Endodermal cell (in vitro differentiated cells): ENCODE data around the gene ZMAT2. TPM values are rescaled to one million over a fixed set of nuclear protein-coding genes. Genes with fewer than 3 reads are reported as not detected.
"Not testable (repeated sequence)": the region's sequence is repeated elsewhere in the genome, so short reads cannot be mapped to it uniquely, and the experiment has no call there.

Source experiments
- DNase-seq: peaks from one replicate; pipeline ENCODE4 v3.0.0-alpha.2; 2017
- H3K27ac ChIP-seq: 2 replicates; pipeline ENCODE4 v1.5.1; 2013; ENCODE audit warnings: mild to moderate bottlenecking, low read depth, low read length, moderate library complexity
- H3K27me3 ChIP-seq: 2 replicates; pipeline ENCODE4 v1.6.1; 2013; ENCODE audit warnings: mild to moderate bottlenecking, low read length, moderate library complexity; ENCODE audit not compliant: insufficient read depth, control insufficient read depth, poor library complexity, severe bottlenecking
- H3K36me3 ChIP-seq: 2 replicates; pipeline ENCODE4 v1.7.0; 2013; ENCODE audit warnings: mild to moderate bottlenecking, low read length, moderate library complexity; ENCODE audit not compliant: control insufficient read depth, insufficient read depth
- H3K4me1 ChIP-seq: one replicate; pipeline ENCODE4 v1.7.0; 2013; ENCODE audit warnings: low read length; ENCODE audit not compliant: control insufficient read depth, insufficient read depth
- H3K4me3 ChIP-seq: 2 replicates; pipeline ENCODE4 v1.5.1; 2013; ENCODE audit warnings: mild to moderate bottlenecking, low read length, moderate library complexity
- H3K9ac ChIP-seq: 2 replicates; pipeline ENCODE4 v1.6.1; 2013; ENCODE audit warnings: mild to moderate bottlenecking, low read length, moderate library complexity; ENCODE audit not compliant: poor library complexity, severe bottlenecking; ENCODE audit errors: extremely low read depth
- H3K9me3 ChIP-seq: 2 replicates; pipeline ENCODE4 v1.6.1; 2013; ENCODE audit warnings: mild to moderate bottlenecking, low read length, moderate library complexity; ENCODE audit not compliant: control insufficient read depth
- H3K27ac Mint-ChIP-seq: 2 replicates; pipeline ENCODE4 v1.8.0; 2020; ENCODE audit warnings: mixed read lengths
- H3K27me3 Mint-ChIP-seq: 2 replicates; pipeline ENCODE4 v1.8.0; 2021; ENCODE audit warnings: mild to moderate bottlenecking, mixed read lengths; ENCODE audit not compliant: insufficient read depth
- H3K36me3 Mint-ChIP-seq: 2 replicates; pipeline ENCODE4 v1.8.0; 2020; ENCODE audit warnings: low read depth, mixed read lengths
- H3K4me1 Mint-ChIP-seq: 2 replicates; pipeline ENCODE4 v1.8.0; 2020; ENCODE audit warnings: mixed read lengths
- H3K4me3 Mint-ChIP-seq: 2 replicates; pipeline ENCODE4 v1.8.0; 2020; ENCODE audit warnings: mild to moderate bottlenecking, moderate library complexity, mixed read lengths
- H3K9me3 Mint-ChIP-seq: 2 replicates; pipeline ENCODE4 v1.8.0; 2020; ENCODE audit warnings: mild to moderate bottlenecking, mixed read lengths
- WGBS, 2 experiments: methylation state at CpG; one replicate each; pipeline versions ENCODE4 v1.1.5 to v1.1.7; 2013; ENCODE audit warnings: missing lambda C conversion rate in 2 of 2, mixed read lengths in 1 of 2; ENCODE audit not compliant: insufficient coverage in 1 of 2, insufficient read length in 1 of 2; 5-methylcytosine and 5-hydroxymethylcytosine counted together
- total RNA-seq, 2 donors: library from RNA; stranded (reverse); fragmentation: NEBNext Ultra II Directional in 1 of 2; extraction: Animal tissue kit (Norgen Biotek cat#: 25700) in 1 of 2; gene quantifications; 2 replicates in 1 of 2; 3 replicates in 1 of 2; pipeline ENCODE4 v1.2.1, GENCODE V29; 2021
- TF ChIP-seq, protein P1 (sequence below): fragments of 200-600 bp; sonication (generic); conservative IDR thresholded peaks from 2 replicates; pipeline ENCODE4 v1.5.0; 2021; ENCODE audit warnings: antibody characterized with exemption, mild to moderate bottlenecking

Gene ZMAT2
- total RNA-seq, 2 donors from 2014 or later = 62.6 to 73.1 TPM

GRCh38 chr5:140694276-140694675 is 6.0 kb upstream of the ZMAT2 start:
- H3K4me1 Mint-ChIP-seq = peaks cover 31% of the 10 kb centered on the region
- Histone ChIP-seq H3K27me3 (no peaks in the 10 kb centered on the region), H3K36me3 (peaks cover 64% of the 10 kb centered on the region), H3K4me1 (peaks cover 22% of the 10 kb centered on the region), H3K4me3 (no peak overlapping the region), H3K9ac (no peak overlapping the region), H3K9me3 (no peaks in the 10 kb centered on the region), H3K27ac (no peak overlapping the region)
- TF ChIP-seq, protein P1, sequence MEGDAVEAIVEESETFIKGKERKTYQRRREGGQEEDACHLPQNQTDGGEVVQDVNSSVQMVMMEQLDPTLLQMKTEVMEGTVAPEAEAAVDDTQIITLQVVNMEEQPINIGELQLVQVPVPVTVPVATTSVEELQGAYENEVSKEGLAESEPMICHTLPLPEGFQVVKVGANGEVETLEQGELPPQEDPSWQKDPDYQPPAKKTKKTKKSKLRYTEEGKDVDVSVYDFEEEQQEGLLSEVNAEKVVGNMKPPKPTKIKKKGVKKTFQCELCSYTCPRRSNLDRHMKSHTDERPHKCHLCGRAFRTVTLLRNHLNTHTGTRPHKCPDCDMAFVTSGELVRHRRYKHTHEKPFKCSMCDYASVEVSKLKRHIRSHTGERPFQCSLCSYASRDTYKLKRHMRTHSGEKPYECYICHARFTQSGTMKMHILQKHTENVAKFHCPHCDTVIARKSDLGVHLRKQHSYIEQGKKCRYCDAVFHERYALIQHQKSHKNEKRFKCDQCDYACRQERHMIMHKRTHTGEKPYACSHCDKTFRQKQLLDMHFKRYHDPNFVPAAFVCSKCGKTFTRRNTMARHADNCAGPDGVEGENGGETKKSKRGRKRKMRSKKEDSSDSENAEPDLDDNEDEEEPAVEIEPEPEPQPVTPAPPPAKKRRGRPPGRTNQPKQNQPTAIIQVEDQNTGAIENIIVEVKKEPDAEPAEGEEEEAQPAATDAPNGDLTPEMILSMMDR = no peak
- H3K36me3 Mint-ChIP-seq = peaks cover 62% of the 10 kb centered on the region
- WGBS, 2 experiments = 93 to 95% methylated on average over 5 of the region's 5 CpGs
- H3K9me3 Mint-ChIP-seq = no peaks in the 10 kb centered on the region
- H3K27ac Mint-ChIP-seq = no peak overlapping the region
- no peak overlapping the region for H3K4me3 Mint-ChIP-seq
- no peak for DNase-seq
- H3K27me3 Mint-ChIP-seq = no peaks in the 10 kb centered on the region

- peaks cover 64% of the 10 kb centered on the region for H3K36me3 Mint-ChIP-seq
- TF ChIP-seq, protein P1 = no peak
- peak; percentile 71 for DNase-seq
These were observed 3.3 kb upstream of the ZMAT2 start for GRCh38 chr5:140696891-140697492.

DNA sequence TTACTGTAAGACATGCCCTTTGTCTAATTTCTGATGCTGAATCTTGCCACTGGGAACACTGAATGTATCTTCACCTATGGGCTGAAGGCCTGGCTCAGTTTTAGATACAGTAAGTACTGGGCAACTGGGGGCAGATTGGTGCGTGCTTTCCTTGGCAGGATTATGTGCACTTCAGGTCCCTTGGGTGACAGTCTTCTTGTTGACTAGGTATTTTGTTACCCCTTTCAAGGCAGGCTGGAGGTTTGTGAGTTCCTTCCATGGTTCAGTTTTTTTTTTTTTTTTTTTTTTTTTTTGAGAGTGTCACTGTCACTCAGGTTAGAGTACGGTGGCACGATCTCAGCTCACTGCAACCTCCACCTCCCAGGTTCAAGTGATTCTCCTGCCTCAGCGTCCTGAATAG is 7.6 kb downstream of the ZMAT2 start:
- no peaks in the 10 kb centered on the region for H3K9me3 ChIP-seq
- no peak overlapping the region for H3K4me3 ChIP-seq
- peaks cover 45% of the 10 kb centered on the region for H3K36me3 ChIP-seq
- H3K9ac ChIP-seq = no peak overlapping the region
- H3K27me3 ChIP-seq = no peaks in the 10 kb centered on the region
- Mint-ChIP-seq H3K9me3 (no peaks in the 10 kb centered on the region), H3K27me3 (no peaks in the 10 kb centered on the region), H3K27ac (no peak overlapping the region), H3K4me3 (no peak overlapping the region), H3K36me3 (peaks cover 28% of the 10 kb centered on the region), H3K4me1 (peaks cover 8% of the 10 kb centered on the region)
- no peak for DNase-seq
- H3K27ac ChIP-seq = no peak overlapping the region
- TF ChIP-seq, protein P1 = no peak
- WGBS, 2 experiments = 78 to 95% methylated on average over 3 to 4 of the region's 4 CpGs
- no peaks in the 10 kb centered on the region for H3K4me1 ChIP-seq

More at GRCh38 chr5:140696891-140697492, 3.3 kb upstream of the ZMAT2 start:
- Histone ChIP-seq H3K4me1 (peaks cover 22% of the 10 kb centered on the region), H3K36me3 (peaks cover 72% of the 10 kb centered on the region), H3K27ac (no peak overlapping the region), H3K9me3 (no peaks in the 10 kb centered on the region), H3K27me3 (no peaks in the 10 kb centered on the region), H3K9ac (no peak overlapping the region), H3K4me3 (peak overlapping the region; percentile 6)
- H3K4me3 Mint-ChIP-seq = peak overlapping the region; percentile 47
- no peaks in the 10 kb centered on the region for H3K9me3 Mint-ChIP-seq
- peaks cover 33% of the 10 kb centered on the region for H3K4me1 Mint-ChIP-seq
- WGBS, 2 experiments = 72 to 89% methylated on average over 3 to 4 of the region's 4 CpGs
- no peaks in the 10 kb centered on the region for H3K27me3 Mint-ChIP-seq
- H3K27ac Mint-ChIP-seq = peak overlapping the region; percentile 94

DNA sequence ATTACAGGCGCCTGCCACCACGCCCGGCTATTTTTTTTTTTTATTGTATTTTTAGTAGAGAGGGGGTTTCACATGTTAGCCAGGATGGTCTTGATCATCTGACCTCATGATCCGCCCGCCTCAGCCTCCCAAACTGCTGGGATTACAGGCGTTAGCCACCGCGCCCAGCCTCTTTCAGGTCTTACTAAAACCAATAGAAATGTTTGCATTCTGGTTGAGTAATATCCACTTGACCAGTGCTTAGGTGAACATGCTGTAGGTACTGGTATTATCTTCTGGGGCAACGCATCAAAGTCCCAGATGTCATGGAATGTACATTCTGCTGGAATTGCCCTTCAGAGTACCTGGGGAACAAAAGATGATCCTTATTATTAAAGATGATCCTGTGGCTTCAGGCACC is 8.5 kb downstream of the ZMAT2 start:
- not testable (repeated sequence) for H3K9me3 Mint-ChIP-seq, H3K4me1 ChIP-seq

More for the DNA sequence above, 8.5 kb downstream of the ZMAT2 start:
- peaks cover 37% of the 10 kb centered on the region for H3K36me3 ChIP-seq
- H3K27ac ChIP-seq, H3K27me3 ChIP-seq, H3K27me3 Mint-ChIP-seq, H3K27ac Mint-ChIP-seq, H3K9ac ChIP-seq, H3K4me3 Mint-ChIP-seq, H3K9me3 ChIP-seq, H3K4me1 Mint-ChIP-seq, H3K4me3 ChIP-seq, DNase-seq: not testable (repeated sequence)
- H3K36me3 Mint-ChIP-seq = peaks cover 21% of the 10 kb centered on the region
- WGBS, 2 experiments = 96 to 97% methylated on average over 6 to 9 of the region's 9 CpGs
